ENCODE measurements around the gene ALX4. TPM values are rescaled to one million over a fixed set of nuclear protein-coding genes. Genes with fewer than 3 reads are reported as not detected.
A peak's percentile ranks its signal among the peaks of the same experiment; 100 is the strongest.

The ALX4 gene
- total and polyA plus RNA-seq, 2 donors (not counting 1 experiment from before 2014, with no cell fraction given) = not detected

- Histone ChIP-seq H2AFZ (ENCODE audit: low read length) (no peak overlapping the region), H3K4me3 (replicated peaks in 1 of 4; ENCODE audit: control extremely low read depth in 1 of 4, insufficient read depth in 1 of 4, low read depth in 3 of 4, low read length in 4 of 4) (no peak overlapping the region), H3K4me2 (ENCODE audit: extremely low read depth, insufficient read depth, low read length) (no peak overlapping the region), H3K27ac (ENCODE audit: insufficient read depth, low read length) (no peak overlapping the region), H3K36me3 (ENCODE audit: control insufficient read depth, insufficient read depth, low read length) (no peaks in the 10 kb centered on the region), H3K9me3 (ENCODE audit: control insufficient read depth, insufficient read depth, low read depth, low read length) (no peaks in the 10 kb centered on the region), H3K79me2 (ENCODE audit: control insufficient read depth, insufficient read depth, low read length) (no peaks in the 10 kb centered on the region), H4K20me1 (ENCODE audit: control insufficient read depth, extremely low read depth, insufficient read depth, low read length) (no peaks in the 10 kb centered on the region), H3K4me1 (ENCODE audit: control insufficient read depth, extremely low read depth, insufficient read depth, low read length) (no peaks in the 10 kb centered on the region), H3K27me3 (ENCODE audit: control insufficient read depth, insufficient read depth, low read length) (no peaks in the 10 kb centered on the region), H3K9ac (ENCODE audit: insufficient read depth, low read length) (no peak overlapping the region)
- TF ChIP-seq EZH2 (IDR thresholded peaks at IDR 0.05; ENCODE audit: low read length, missing control alignments) = no peak
- no peak for TF ChIP-seq CTCF (conservative IDR thresholded peaks at IDR 0.05 in 1 of 2, IDR thresholded peaks at IDR 0.05 in 1 of 2; ENCODE audit: low read depth in 1 of 2, low read length in 2 of 2)
- no peak for DNase-seq (ENCODE audit: low read depth in 2 of 2)
Measured at GRCh38 chr11:44288133-44288526, 21.8 kb downstream of the ALX4 start.

- H3K27ac ChIP-seq (ENCODE audit: insufficient read depth, low read length) = no peak overlapping the region
- no peaks in the 10 kb centered on the region for H3K79me2 ChIP-seq (ENCODE audit: control insufficient read depth, insufficient read depth, low read length)
- H4K20me1 ChIP-seq (ENCODE audit: control insufficient read depth, extremely low read depth, insufficient read depth, low read length) = no peaks in the 10 kb centered on the region
- no peak for DNase-seq (ENCODE audit: low read depth in 2 of 2)
- no peak for TF ChIP-seq CTCF (conservative IDR thresholded peaks at IDR 0.05 in 1 of 2, IDR thresholded peaks at IDR 0.05 in 1 of 2; ENCODE audit: low read depth in 1 of 2, low read length in 2 of 2)
- no peak for TF ChIP-seq EZH2 (IDR thresholded peaks at IDR 0.05; ENCODE audit: low read length, missing control alignments)
- H3K9ac ChIP-seq (ENCODE audit: insufficient read depth, low read length) = no peak overlapping the region
- no peak overlapping the region for H2AFZ ChIP-seq (ENCODE audit: low read length)
- H3K4me1 ChIP-seq (ENCODE audit: control insufficient read depth, extremely low read depth, insufficient read depth, low read length) = no peaks in the 10 kb centered on the region
- H3K4me2 ChIP-seq (ENCODE audit: extremely low read depth, insufficient read depth, low read length) = no peak overlapping the region
- H3K36me3 ChIP-seq (ENCODE audit: control insufficient read depth, insufficient read depth, low read length) = no peaks in the 10 kb centered on the region
- H3K9me3 ChIP-seq (ENCODE audit: control insufficient read depth, insufficient read depth, low read depth, low read length) = no peaks in the 10 kb centered on the region
- H3K4me3 ChIP-seq (replicated peaks in 1 of 4; ENCODE audit: control extremely low read depth in 1 of 4, insufficient read depth in 1 of 4, low read depth in 3 of 4, low read length in 4 of 4) = no peak overlapping the region
- no peaks in the 10 kb centered on the region for H3K27me3 ChIP-seq (ENCODE audit: control insufficient read depth, insufficient read depth, low read length)
Measured at GRCh38 chr11:44286911-44287310, 23.0 kb downstream of the ALX4 start.

GRCh38 chr11:44286268-44286880, 23.6 kb downstream of the ALX4 start:
- H3K9ac ChIP-seq (ENCODE audit: insufficient read depth, low read length) = no peak overlapping the region
- no peaks in the 10 kb centered on the region for H4K20me1 ChIP-seq (ENCODE audit: control insufficient read depth, extremely low read depth, insufficient read depth, low read length)
- H2AFZ ChIP-seq (ENCODE audit: low read length) = no peak overlapping the region
- H3K36me3 ChIP-seq (ENCODE audit: control insufficient read depth, insufficient read depth, low read length) = no peaks in the 10 kb centered on the region
- H3K9me3 ChIP-seq (ENCODE audit: control insufficient read depth, insufficient read depth, low read depth, low read length) = no peaks in the 10 kb centered on the region
- H3K4me1 ChIP-seq (ENCODE audit: control insufficient read depth, extremely low read depth, insufficient read depth, low read length) = no peaks in the 10 kb centered on the region
- peak; percentile 31 to 57 for DNase-seq (ENCODE audit: low read depth in 2 of 2)
- peak; percentile 88 to 93 for TF ChIP-seq CTCF (conservative IDR thresholded peaks at IDR 0.05 in 1 of 2, IDR thresholded peaks at IDR 0.05 in 1 of 2; ENCODE audit: low read depth in 1 of 2, low read length in 2 of 2)
- no peak for TF ChIP-seq EZH2 (IDR thresholded peaks at IDR 0.05; ENCODE audit: low read length, missing control alignments)
- no peaks in the 10 kb centered on the region for H3K79me2 ChIP-seq (ENCODE audit: control insufficient read depth, insufficient read depth, low read length)
- no peak overlapping the region for H3K27ac ChIP-seq (ENCODE audit: insufficient read depth, low read length)
- H3K27me3 ChIP-seq (ENCODE audit: control insufficient read depth, insufficient read depth, low read length) = no peaks in the 10 kb centered on the region
- no peak overlapping the region for H3K4me2 ChIP-seq (ENCODE audit: extremely low read depth, insufficient read depth, low read length)
- no peak overlapping the region for H3K4me3 ChIP-seq (replicated peaks in 1 of 4; ENCODE audit: control extremely low read depth in 1 of 4, insufficient read depth in 1 of 4, low read depth in 3 of 4, low read length in 4 of 4)
